DMS53 (cell line): ENCODE measurements around the gene ANAPC16.
"Not testable (repeated sequence)": the region's sequence is repeated elsewhere in the genome, so short reads cannot be mapped to it uniquely, and the experiment has no call there.

Experiments
- DNase-seq: peaks from one replicate; lab custom pipeline; 2025; lab: John Stamatoyannopoulos, UW

The ANAPC16 gene

DNA sequence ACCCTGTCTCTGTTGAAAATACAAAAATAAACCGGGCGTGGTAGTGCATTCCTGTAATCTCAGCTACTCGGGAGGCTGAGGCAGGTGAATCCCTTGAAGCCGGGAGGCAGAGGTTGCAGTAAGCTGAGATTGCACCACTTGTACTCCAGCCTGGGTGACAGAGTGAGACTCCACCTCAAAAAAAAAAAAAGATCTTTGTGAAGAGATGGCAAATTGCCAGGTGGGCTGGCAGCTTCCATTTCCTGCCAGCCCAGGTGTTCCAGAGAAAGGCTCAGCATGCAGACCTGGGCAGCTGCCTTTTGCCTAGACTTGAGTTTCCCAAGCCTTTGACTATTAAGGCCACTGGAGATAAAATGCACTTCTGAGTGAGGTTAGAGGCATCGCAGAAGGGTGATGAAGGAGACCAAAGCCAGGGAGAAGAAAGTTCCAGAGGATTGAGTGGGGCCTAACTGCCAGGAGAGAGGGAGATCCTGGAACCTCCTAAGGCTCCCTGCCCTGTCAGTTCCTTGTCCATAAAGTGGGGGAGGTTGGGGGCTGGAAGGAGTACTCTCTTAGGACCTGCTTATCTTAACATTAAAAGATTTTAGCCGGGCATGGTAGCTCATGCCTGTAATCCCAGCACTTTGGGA is 47.9 kb downstream of the ANAPC16 start:
- DNase-seq, result peak; percentile 97

DNA sequence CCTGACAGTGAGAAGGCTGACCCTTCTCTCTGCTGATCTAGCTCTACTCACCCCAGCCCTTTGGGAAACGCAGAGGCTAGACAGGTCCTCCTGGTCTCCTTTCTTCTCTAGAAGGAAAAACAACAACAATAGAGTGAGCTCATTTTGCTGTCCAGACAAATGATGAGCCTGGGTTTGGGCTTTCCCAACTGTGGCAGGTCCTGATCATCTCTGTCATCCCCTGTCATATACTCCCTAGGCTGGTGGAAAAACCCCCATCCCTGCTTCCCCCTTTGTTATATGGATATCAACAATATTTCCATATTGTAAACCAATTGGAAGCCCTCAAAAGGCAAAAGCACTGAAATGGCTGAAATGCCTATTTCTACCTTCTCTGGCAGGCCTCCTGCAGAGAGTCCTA is 48.7 kb downstream of the ANAPC16 start:
- no peak for DNase-seq

DNA sequence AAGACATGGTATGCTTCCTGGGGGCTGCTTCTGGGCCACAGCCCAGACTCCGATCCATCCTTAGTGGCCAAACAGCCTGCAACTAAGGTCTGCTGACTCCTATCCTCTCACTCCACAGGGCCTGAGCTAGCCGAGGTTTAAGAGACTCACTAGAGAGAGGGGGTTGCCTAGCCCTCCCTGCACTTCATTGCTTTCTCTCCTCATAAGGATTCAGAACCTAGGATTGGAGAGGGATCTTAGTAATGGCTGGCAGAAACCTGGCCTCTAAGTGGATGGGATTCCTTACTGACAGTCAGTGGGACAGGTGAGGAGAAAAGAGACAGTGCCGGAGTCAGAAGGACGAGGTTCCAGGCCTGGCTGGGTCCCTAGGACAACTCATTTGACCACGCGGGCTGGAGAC is 49.7 kb downstream of the ANAPC16 start:
- no peak for DNase-seq

DNA sequence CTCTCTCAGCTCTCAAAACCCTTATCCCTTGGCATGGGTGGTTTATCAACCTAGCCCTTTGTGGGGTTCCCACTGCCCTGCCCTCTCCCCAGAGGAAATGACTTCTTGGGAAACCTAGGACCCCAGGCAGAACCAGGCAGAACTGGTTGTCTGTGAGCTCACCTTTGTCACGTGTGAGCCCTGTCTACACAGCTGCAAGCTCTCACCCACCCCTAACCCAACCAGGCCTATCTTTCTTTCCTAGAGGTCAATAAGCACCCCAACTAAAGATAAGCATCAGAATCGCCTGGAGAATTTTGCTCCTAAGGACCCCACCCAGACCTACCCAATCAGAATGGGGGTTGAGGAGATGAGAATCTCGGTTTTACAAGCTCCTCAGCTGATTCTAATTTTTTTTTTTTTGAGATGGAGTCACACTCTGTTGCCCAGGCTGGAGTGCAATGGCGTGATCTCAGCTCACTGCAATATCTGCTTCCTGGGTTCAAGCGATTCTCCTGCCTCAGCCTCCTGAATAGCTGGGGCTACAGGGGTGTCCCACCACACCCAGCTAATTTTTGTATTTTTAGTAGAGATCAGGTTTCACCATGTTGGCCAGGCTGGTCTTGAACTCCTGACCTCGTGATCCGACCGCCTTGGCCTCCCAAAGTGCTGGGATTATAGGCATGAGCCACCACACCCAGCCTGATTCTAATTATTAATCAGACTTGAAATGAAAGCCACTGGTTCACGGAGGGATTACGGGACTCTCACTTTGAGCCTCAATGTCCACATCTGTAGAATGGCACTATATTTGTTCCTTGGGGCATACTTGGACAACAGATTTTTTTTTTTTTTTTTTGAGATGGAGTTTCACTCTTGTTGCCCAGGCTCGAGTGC is 50.4 kb downstream of the ANAPC16 start:
- no peak for DNase-seq

DNA sequence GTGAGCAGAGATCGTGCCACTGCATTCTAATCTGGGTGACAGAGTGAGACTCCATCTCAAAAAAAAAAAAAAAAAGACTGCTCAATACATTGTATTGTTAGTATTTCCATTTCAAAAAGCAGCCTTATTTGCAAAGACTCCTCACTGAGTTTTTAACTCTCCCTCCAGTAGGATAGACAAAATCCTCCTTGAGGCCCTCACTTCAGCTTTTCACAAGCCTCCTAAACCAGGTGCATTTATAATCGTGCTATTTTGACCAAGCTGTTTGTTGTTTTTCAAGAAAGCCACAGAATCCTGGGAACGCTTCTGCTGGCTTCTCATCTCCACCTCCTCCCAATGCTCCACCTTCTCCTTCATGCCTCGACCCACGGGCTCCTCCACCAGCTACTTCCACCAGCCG is 51.6 kb downstream of the ANAPC16 start:
- no peak for DNase-seq

DNA sequence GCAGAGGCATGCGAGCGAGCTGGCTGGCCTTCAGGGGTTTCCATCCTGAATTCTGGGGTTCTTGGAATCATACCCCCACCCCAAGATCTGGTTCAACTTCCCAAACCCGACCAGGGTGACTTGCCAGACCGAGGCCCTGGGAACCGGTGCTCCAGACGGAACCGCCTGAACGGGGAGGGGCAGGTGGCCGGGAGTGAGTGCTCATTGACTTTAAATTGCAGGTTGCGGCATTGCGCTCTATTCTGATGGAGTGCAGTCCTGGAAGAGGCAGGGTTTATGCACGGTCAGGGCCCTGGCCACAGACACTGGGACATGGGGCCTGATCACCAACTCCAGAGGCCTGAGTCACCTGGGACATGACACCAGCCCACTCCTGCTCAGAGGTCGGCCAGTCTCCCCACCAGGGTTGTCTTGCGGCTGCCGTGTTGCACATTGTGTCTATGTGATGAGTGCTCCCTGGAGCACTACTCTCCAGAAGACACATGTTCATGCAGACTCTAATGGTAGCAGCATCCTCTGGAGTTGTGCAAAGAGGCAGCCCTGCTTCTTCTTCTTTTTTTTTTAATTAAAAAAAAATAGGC is 52.1 kb downstream of the ANAPC16 start:
- DNase-seq, result no peak

DNA sequence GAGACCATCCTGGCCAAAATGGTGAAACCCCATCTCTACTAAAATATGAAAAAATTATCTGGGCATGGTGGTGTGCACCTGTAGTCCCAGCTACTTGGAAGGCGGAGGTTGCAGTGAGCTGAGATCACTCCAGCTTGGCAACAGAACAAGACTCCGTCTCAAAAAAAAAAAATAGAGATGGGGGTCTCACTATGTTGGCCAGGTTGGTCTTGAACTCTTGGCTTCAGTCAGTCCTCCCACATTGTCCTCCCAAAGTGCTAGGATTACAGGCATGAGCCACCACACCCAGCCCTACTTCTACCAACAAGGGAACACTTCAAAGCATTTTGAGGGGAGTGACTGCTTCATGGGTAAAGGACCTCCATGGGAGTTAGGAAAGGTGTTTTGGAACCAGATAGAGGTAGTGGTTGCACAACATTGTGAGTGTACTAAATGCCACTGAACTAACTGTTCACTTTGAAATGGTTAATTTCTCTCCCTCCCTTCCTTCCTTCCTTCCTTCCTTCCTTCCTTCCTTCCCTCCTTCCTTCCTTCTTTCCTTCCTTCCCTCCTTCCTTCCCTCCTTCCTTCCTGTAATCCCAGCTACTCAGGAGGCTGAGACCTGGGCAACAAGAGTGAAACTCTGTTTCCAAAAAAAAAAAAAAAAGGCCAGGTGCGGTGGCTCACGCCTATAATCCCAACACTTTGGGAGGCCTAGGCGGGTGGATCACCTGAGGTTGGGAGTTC is 52.8 kb downstream of the ANAPC16 start:
- DNase-seq, result not testable (repeated sequence)

DNA sequence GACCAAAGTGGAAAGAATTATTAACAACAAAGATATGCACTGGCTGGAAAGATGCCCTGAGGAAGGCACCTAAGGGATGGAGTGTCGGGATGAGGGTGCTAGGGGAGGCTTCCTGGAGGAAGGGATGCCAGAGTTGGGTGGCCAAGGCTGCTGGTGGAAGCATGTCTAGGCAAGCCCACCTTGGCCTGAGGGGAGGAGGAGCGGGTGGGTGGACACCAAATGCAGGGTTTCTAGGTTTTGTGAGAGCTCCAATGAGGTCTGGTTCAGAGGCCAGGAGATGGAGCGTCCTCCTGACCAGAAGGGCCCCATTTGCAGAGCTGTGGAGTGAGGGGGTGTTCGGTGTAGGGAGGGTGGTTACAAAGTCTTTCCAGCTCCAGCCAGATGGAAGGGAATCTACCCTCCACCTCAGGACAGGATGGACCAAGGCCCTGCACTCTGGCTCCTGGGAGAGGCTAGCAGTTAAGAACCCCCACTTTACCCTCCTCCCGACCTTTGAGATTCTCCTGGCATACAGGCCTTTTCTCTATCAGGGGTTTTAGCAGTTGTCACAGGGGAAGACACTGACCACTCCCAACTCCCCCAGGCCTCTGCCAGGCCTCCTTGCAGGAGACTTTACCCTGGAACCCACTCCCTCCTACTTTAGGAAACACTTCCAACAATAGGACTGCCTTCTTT is 54.9 kb downstream of the ANAPC16 start:
- no peak for DNase-seq

DNA sequence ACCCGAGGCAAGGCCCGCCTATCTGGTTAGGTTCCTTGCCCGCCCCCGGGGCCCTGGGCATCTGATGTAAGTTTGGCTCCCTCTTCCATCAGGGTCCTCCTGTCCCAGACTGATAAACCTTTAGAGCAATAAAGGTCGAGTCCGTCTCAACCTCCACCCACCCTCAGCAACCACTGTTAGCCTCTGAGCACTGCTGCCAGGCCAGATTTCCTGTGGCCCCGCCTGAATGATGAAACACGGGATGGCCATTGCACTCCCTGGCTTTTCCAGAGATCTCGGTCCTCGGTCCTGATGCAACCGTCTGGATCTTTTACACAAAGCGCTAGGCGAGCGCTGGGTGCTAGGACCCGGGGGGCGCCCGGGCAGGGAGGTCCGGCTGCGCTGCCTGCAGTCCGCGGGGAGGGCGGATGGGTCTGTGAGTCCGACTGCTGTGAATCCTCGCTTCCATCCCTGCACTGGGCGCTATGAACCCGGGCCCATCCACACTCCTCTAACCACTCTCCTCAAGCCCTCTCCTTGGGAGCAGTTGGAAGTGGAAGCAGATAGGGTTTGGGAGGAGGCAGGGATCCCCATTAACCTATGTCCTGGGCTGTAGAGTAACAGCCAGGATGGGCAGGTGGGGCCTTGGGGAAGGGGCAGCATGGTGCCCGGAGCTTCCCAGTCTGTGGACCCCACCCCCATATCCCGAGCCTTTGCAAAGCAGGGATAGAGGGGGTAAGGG is 57.0 kb downstream of the ANAPC16 start:
- DNase-seq, result peak; percentile 90

DNA sequence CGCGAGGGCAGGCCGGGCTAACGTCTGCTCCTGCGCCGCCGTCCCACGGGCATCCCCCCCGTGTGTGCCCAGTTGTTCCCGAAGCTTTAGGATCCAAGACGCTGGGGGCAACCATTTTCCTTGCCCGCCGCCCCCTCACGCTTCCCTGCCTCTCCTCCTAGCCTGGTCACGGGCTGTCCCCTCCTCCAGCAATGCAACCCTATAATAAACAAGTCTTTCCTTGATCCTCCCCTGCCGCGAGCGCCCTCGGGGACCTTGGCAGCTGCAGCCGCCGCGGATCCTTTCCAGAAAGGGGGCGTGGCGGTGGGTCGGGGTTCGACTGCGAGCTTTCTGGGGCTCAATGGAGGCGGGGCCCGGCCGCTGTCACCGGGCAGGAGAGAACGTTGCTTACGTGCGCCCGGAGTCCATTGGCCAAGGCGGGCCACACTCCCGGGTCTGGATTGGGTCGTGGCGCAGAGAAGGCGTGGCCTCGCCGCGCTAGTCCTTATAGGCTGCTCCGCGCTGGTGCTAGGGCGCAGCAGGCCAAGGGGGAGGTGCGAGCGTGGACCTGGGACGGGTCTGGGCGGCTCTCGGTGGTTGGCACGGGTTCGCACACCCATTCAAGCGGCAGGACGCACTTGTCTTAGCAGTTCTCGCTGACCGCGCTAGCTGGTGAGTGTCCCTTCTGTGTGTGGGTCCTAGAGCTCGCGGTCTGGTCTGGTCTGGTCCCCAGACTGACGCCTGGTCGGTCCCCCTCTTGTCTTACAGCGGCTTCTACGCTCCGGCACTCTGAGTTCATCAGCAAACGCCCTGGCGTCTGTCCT is 57.8 kb downstream of the ANAPC16 start, which contains the start of gene DDIT4:
Gene DDIT4, plus strand, starts transcription at position 515 of the 803 bp plus-strand sequence. CDS start 293 bp downstream, outside the sequence.
- peak; percentile 97 for DNase-seq

DNA sequence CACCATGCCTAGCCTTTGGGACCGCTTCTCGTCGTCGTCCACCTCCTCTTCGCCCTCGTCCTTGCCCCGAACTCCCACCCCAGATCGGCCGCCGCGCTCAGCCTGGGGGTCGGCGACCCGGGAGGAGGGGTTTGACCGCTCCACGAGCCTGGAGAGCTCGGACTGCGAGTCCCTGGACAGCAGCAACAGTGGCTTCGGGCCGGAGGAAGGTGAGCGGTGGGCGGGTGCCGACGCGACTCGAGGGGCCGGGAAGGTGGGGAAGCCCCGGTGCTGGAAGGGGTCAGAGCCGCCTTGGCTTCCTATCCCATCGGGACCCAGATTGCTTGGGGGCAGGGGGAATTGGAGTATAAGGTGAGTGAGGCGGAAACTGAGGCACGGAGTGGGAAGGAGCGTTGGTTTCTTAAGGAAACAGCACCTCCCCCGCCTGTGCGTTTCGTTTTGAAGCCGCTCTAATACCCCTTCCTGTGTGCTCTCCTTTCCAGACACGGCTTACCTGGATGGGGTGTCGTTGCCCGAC is 58.5 kb downstream of the ANAPC16 start:
- no peak for DNase-seq

DNA sequence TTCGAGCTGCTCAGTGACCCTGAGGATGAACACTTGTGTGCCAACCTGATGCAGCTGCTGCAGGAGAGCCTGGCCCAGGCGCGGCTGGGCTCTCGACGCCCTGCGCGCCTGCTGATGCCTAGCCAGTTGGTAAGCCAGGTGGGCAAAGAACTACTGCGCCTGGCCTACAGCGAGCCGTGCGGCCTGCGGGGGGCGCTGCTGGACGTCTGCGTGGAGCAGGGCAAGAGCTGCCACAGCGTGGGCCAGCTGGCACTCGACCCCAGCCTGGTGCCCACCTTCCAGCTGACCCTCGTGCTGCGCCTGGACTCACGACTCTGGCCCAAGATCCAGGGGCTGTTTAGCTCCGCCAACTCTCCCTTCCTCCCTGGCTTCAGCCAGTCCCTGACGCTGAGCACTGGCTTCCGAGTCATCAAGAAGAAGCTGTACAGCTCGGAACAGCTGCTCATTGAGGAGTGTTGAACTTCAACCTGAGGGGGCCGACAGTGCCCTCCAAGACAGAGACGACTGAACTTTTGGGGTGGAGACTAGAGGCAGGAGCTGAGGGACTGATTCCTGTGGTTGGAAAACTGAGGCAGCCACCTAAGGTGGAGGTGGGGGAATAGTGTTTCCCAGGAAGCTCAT is 59.0 kb downstream of the ANAPC16 start:
- DNase-seq, result peak; percentile 80

DNA sequence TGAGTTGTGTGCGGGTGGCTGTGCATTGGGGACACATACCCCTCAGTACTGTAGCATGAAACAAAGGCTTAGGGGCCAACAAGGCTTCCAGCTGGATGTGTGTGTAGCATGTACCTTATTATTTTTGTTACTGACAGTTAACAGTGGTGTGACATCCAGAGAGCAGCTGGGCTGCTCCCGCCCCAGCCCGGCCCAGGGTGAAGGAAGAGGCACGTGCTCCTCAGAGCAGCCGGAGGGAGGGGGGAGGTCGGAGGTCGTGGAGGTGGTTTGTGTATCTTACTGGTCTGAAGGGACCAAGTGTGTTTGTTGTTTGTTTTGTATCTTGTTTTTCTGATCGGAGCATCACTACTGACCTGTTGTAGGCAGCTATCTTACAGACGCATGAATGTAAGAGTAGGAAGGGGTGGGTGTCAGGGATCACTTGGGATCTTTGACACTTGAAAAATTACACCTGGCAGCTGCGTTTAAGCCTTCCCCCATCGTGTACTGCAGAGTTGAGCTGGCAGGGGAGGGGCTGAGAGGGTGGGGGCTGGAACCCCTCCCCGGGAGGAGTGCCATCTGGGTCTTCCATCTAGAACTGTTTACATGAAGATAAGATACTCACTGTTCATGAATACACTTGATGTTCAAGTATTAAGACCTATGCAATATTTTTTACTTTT is 59.7 kb downstream of the ANAPC16 start:
- peak; percentile 76 for DNase-seq

DNA sequence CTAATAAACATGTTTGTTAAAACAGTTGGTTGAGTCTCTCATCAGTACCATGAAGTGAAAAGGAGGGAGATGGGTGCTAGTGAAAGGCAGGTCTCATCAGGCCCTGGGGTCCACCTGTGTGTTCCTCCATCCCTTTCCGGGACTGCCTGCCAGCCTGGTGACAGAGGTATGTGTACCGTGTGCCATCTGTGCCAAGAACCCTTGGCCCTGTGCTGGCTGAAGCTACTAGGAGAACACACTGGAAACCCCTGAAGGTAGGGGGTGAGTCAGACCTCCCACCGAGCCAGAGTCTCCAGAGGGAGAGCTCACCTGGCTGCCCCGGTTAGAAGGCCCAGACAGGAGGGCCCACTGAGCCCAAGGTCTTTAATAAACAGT is 60.2 kb downstream of the ANAPC16 start:
- DNase-seq, result peak; percentile 74

DNA sequence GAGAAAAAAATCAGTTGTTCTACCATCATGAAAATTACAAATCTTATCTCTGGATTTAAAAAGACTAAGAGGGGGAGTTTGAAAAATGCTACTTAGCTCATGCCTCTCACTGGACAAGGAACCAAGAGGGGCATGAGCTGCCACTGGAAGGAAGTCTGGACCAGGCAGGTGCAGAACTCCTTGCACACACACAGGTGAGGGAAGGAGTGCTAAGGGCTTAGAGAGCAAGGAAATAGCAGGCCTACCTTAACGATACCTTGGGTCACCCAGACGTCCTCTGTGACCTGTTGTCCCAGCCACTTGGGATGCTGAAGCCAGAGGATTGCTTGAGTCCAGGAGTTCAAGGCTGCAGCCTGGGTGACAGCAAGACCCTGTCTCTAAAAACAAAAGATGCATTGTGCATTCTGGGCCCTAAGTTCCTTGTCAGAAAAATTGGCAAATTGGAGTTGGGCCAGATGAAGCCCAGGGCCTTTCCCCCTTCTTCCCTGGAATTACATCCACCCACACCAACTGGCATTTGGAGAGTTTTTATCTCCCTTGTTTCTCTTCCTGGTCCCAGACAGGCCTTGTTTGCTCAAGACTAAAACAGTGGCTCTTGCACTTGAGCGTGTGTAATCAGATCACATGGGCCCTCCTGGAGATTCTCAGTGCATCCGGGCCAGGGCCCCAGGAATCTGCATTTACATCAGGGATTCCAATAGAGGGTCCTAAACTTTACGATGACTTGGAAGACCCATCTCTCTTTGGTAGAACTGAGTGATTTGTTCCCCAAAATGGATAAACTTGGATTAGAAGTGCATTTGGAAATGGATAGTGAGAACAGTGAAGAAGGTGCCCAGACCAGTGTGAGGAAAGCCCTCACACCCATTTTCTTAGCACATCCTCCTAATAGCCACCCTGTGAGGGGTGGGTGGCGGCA is 60.9 kb downstream of the ANAPC16 start:
- peak; percentile 78 for DNase-seq

DNA sequence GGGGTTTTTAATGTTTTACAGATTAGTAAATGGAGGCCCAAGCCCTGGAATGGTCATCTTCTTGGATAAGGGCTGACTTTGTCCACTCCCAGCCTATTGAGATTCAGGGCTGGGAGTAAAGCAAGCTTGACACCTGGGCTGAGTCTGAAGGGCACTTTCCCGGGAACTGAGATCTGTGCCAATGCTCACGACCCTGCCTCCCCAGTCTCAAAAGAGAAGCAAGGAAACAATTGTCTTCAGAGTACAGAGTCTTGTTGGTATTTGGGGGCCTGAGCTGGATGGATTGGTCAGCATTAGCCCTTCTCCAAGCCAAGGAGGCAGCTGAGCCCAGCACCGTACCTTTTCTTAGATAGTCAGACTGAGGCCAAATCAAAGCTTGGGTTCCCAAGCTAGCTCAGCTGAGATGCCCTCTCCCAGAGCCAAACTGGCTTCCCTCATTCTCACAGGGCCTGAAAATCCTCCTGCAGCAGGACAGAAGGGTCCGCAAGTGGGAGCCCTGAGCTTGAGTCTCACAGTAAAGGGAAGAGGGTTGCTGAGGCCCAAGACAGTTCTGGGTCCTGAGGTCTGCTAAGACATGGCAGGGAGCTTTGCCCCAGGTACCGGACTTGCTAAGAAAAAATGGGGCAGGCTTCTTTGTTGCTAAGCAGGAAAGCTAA is 61.7 kb downstream of the ANAPC16 start:
- DNase-seq, result no peak

DNA sequence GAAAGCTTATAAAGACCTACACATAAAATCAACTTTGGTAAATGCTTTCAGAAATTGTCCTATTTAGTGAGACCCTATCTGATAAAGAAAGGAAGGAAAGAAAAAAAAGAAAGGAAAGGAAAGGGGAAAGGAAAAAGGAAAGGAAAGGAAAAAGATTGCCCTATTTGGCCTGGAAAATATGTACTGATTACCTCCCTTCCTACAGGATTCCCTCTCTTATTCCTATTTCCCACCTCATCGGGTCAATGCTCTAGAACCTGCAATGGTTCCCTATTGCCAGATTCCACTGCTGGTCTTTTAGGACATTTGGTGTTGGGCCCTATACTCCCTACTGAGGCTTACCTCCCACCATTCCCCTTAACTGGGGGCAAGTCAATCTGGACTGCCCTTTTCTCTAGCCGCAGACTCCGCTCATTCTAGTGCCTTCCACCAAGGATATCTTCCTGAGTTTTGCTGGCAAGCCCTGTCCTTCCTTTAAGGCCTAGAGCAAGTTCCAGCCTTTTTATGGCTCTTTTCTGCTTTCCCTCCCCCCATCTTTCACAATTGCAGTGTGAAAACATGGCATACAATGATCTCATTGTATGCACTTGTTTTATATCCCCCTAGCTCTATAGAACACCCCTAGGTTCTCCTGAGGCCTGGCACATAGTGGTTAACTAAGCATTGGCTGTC is 62.3 kb downstream of the ANAPC16 start:
- no peak for DNase-seq
